K562 (cell line): Measurements from ENCODE around the gene PHF12. TPM values are rescaled to one million over a fixed set of nuclear protein-coding genes. Genes with fewer than 3 reads are reported as not detected.

ENCODE experiments used
- ATAC-seq: fragments of 200-7000 bp; cut with Tn5 transposase; 3 replicates; pipeline ENCODE4 v1.9.1; 2020; ENCODE audit warnings: moderate library complexity
- BruUV-seq: library from RNA; stranded (reverse); fragments of 400-500 nt; replicated peaks from 2 replicates; lab custom pipeline; 2021; lab: Mats Ljungman, UMichigan
- CTCF ChIA-PET: fragments of 300-600 bp; formaldehyde crosslinking; extraction: SDS; loops from one replicate; lab custom pipeline; 2021; ENCODE audit warnings: low intra/inter-chr PET ratio; lab: Yijun Ruan, JAX
- POLR2A ChIA-PET: fragments of 300-600, 350-650 bp; sonication (Branson Sonifier 250); formaldehyde crosslinking; extraction: SDS; loops from one replicate; lab custom pipeline; 2021; ENCODE audit warnings: antibody characterized with exemption, inconsistent platforms; lab: Yijun Ruan, JAX
- DNase-seq, 4 experiments: peaks; one replicate each; pipeline versions ENCODE4 v3.0.0 to v3.0.0-alpha.2; 2011 to 2018; ENCODE audit warnings: low spot score in 3 of 4, mixed read lengths in 3 of 4; ENCODE audit errors: extremely low read depth in 1 of 4
- FAIRE-seq: peaks from 2 replicates; lab custom pipeline; 2011; peaks lifted over from hg19 to GRCh38; lab: Jason Lieb, UNC
- H2AFZ ChIP-seq: 2 replicates; pipeline ENCODE4 v1.6.0; 2011; ENCODE audit warnings: low read depth, low read length, control low read depth, inconsistent platforms
- H3K27ac ChIP-seq: fragments of 200-600 bp; 3 replicates; pipeline ENCODE4 v1.8.0; 2011; ENCODE audit warnings: low read depth, mild to moderate bottlenecking, control low read depth, inconsistent platforms, low read length, moderate library complexity, mixed read lengths; ENCODE audit errors: extremely low read depth
- H3K27me3 ChIP-seq, 2 experiments: fragments of 300-600 bp in 1 of 2; 2 replicates in 1 of 2; 3 replicates in 1 of 2; pipeline versions ENCODE4 v1.6.0 to v1.8.0; 2011; ENCODE audit warnings: inconsistent platforms in 2 of 2, low read length in 2 of 2, mild to moderate bottlenecking in 1 of 2, mixed read lengths in 1 of 2, moderate library complexity in 1 of 2; ENCODE audit not compliant: control insufficient read depth in 2 of 2, insufficient read depth in 2 of 2
- H3K36me3 ChIP-seq: fragments of 300-600 bp; 3 replicates; pipeline ENCODE4 v1.8.0; 2011; ENCODE audit warnings: mild to moderate bottlenecking, low read length, inconsistent platforms; ENCODE audit not compliant: control insufficient read depth, insufficient read depth
- H3K4me1 ChIP-seq, 2 experiments: fragments of 200-600 bp in 1 of 2; replicated peaks in 1 of 2; 2 replicates in 1 of 2; 3 replicates in 1 of 2; pipeline versions ENCODE4 v1.5.1 to v1.8.0; 2011; ENCODE audit warnings: inconsistent platforms in 2 of 2, low read length in 2 of 2, mild to moderate bottlenecking in 1 of 2, mixed read lengths in 1 of 2, moderate library complexity in 1 of 2; ENCODE audit not compliant: control insufficient read depth in 2 of 2, insufficient read depth in 2 of 2
- H3K4me2 ChIP-seq: 2 replicates; pipeline ENCODE4 v1.6.1; 2011; ENCODE audit warnings: low read length, control low read depth, inconsistent platforms, mixed read lengths; ENCODE audit not compliant: insufficient read depth
- H3K4me3 ChIP-seq: fragments of 200-600 bp; sonication (generic), shearing (Covaris generic); 2 replicates; pipeline ENCODE4 v1.5.1; 2016; ENCODE audit warnings: control low read depth, inconsistent platforms
- H3K79me2 ChIP-seq: fragments of 200-600 bp; 3 replicates; pipeline ENCODE4 v1.8.0; 2011; ENCODE audit warnings: low read length, inconsistent platforms; ENCODE audit not compliant: control insufficient read depth, insufficient read depth
- H3K9ac ChIP-seq, 2 experiments: 2 replicates each; pipeline versions ENCODE4 v1.6.0 to v1.6.1; 2011; ENCODE audit warnings: low read depth in 2 of 2, low read length in 2 of 2, control low read depth in 1 of 2, inconsistent platforms in 1 of 2, mild to moderate bottlenecking in 1 of 2, mixed read lengths in 1 of 2; ENCODE audit not compliant: insufficient read depth in 1 of 2
- H3K9me1 ChIP-seq: one replicate; pipeline ENCODE4 v1.6.0; 2011; ENCODE audit warnings: inconsistent platforms, mild to moderate bottlenecking, low read length, moderate library complexity; ENCODE audit not compliant: control insufficient read depth, insufficient read depth
- H3K9me3 ChIP-seq: replicated peaks from 2 replicates; pipeline ENCODE4 v1.5.1; 2011; ENCODE audit warnings: low read depth, low read length, inconsistent platforms; ENCODE audit not compliant: control insufficient read depth, insufficient read depth
- H4K20me1 ChIP-seq: replicated peaks from 2 replicates; pipeline ENCODE4 v1.6.1; 2011; ENCODE audit warnings: low read length, inconsistent platforms, mixed read lengths; ENCODE audit not compliant: control insufficient read depth, insufficient read depth
- CHD1 ChIP-seq: fragments of 200-600 bp; sonication (generic); IDR thresholded peaks from one replicate; pipeline ENCODE4 v1.6.1; 2012; ENCODE audit warnings: mild to moderate bottlenecking, moderate library complexity, low read length, inconsistent platforms
- DDX20 ChIP-seq: fragments of 450-650 bp; IDR thresholded peaks from 2 replicates; pipeline ENCODE4 v1.6.1; 2016; ENCODE audit warnings: missing genetic modification characterization, low read depth, mild to moderate bottlenecking, missing compliant biosample characterization, moderate library complexity
- EHMT2 ChIP-seq: fragments of 450-650 bp; IDR thresholded peaks from 2 replicates; pipeline ENCODE4 v1.6.1; 2018; ENCODE audit warnings: antibody characterized with exemption
- FUS ChIP-seq: fragments of 200-400 bp; formaldehyde crosslinking; optimal IDR thresholded peaks from 2 replicates; pipeline ENCODE3; 2017; ENCODE audit warnings: low read depth, low read length
- HBP1 ChIP-seq: fragments of 450-650 bp; formaldehyde crosslinking; IDR thresholded peaks from 2 replicates; pipeline ENCODE4 v1.4.0; 2022; ENCODE audit warnings: missing genetic modification characterization
- HMGN3 ChIP-seq: IDR thresholded peaks from 2 replicates; pipeline ENCODE4 v1.6.1; 2011; ENCODE audit warnings: borderline replicate concordance, low read depth, mild to moderate bottlenecking, mixed read lengths, low read length; ENCODE audit not compliant: insufficient read length; ENCODE audit errors: extremely low read depth
- KDM2B ChIP-seq: fragments of 250-450 bp; sonication (Bioruptor Pico); IDR thresholded peaks from 2 replicates; pipeline ENCODE4 v1.8.0; 2021; ENCODE audit warnings: mild to moderate bottlenecking, moderate library complexity
- NR1H2 ChIP-seq: sonication (generic); formaldehyde crosslinking; IDR thresholded peaks from 2 replicates; pipeline ENCODE4 v1.4.0; 2020; ENCODE audit warnings: mild to moderate bottlenecking, missing genetic modification reagents
- SMC3 ChIP-seq: conservative IDR thresholded peaks from 2 replicates; pipeline ENCODE4 v1.6.1; 2011; ENCODE audit warnings: low read depth, low read length, improper control_type of control experiment; ENCODE audit not compliant: insufficient read depth
- TBL1XR1 ChIP-seq, 2 experiments: IDR thresholded peaks; 2 replicates each; pipeline ENCODE4 v1.6.1; 2012; ENCODE audit warnings: improper control_type of control experiment in 2 of 2, low read length in 2 of 2, mild to moderate bottlenecking in 1 of 2
- ZNF655 ChIP-seq: fragments of 250-450 bp; sonication (Bioruptor Pico); IDR thresholded peaks from 2 replicates; pipeline ENCODE4 v1.5.0; 2021
- WGBS: fragments of 100-300 bp; shearing (Covaris generic); methylation state at CpG from one replicate; pipeline ENCODE4 v1.1.6; 2016; ENCODE audit warnings: low coverage, mixed read lengths; ENCODE audit not compliant: insufficient coverage; ENCODE audit errors: missing lambda C conversion rate; 5-methylcytosine and 5-hydroxymethylcytosine counted together
- in situ Hi-C: fragments of 300-500 bp; cut with MboI; formaldehyde crosslinking; loops from 4 replicates; pipeline ENCODE4 v1.15.0; 2018; ENCODE audit warnings: inconsistent platforms, mixed read lengths
- intact Hi-C: fragments of 100-400 bp; cut with micrococcal nuclease; formaldehyde crosslinking; loops from 2 replicates; pipeline ENCODE4 v1.14.2; 2022
- polyA plus RNA-seq, 8 experiments: library from polyadenylated mRNA; depleted of rRNA in 4 of 8; stranded (reverse) in 5 of 8; unstranded in 3 of 8; fragments of >200 nt; fragmentation: Nextera tagmentation in 2 of 8; fragmentation: Illumina TruSeq in 1 of 8; extraction: Ambion mirVana in 2 of 8; extraction: Trizol in 1 of 8; gene quantifications; 2 replicates each; pipeline versions ENCODE4 v1.2.1 to v1.2.3, GENCODE V29; 2011 to 2014; ENCODE audit warnings: inconsistent platforms in 1 of 8, missing spikeins in 1 of 8
- total RNA-seq, 7 experiments: library from RNA; depleted of rRNA in 6 of 7; stranded (reverse); fragments of >200 nt in 6 of 7; fragmentation: Illumina TruSeq in 2 of 7; extraction: Trizol in 2 of 7; gene quantifications; 2 replicates each; pipeline versions ENCODE4 v1.2.1 to v1.2.3, GENCODE V29; 2011 to 2021; ENCODE audit warnings: low replicate concordance in 1 of 7

PHF12 gene
- total and polyA plus RNA-seq, 9 of the 15 experiments (the other 6 are each of a cell fraction or from before 2014, with no cell fraction given) = 0.82 to 31.3 (median 13.5) TPM

DNA sequence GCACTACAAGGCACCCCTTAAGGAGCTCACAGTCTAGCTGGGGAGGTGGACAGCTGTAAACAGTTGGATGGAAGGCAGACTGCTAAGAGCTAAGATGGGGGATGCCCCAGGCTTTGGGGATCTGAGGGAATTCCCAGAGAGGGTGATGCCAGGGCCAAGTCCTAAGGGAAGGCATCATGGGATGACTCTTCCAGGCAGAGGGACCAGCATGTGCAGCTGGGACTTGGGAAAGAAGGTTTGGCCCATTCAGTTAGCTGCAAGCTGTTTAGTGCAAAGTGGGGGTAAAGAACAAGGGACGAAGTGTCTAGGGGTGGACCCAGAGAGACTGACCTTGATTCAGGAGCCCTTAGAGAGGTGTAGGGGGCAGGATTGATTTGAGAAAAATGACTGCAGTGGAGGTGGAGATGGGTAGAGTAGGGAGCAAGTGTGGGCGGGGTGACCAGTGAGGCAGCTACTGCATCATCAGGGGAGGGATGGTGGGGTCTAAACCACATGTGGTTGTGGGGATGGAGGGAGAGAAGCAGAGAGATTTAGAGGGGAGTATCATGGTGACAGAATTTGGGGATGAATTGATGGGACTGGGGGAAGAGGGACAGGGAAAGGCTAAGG, 27.1 kb upstream of the PHF12 start:
- no TSS peak for BruUV-seq
- Histone ChIP-seq H3K9ac (no peak overlapping the region), H3K4me3 (no peak overlapping the region), H3K79me2 (no peaks in the 10 kb centered on the region), H4K20me1 (peaks cover 32% of the 10 kb centered on the region), H3K36me3 (no peaks in the 10 kb centered on the region), H3K27ac (no peak overlapping the region), H3K27me3 (peaks cover 4 to 45% of the 10 kb centered on the region in 2 experiments; a peak in 4 of 5 replicates), H3K4me1 (peaks cover 0 to 3% of the 10 kb centered on the region in 2 experiments; a peak in 4 of 5 replicates), H3K4me2 (no peak overlapping the region), H2AFZ (no peak overlapping the region), H3K9me3 (no peaks in the 10 kb centered on the region), H3K9me1 (peaks cover 5% of the 10 kb centered on the region)
- intact Hi-C loops (no loop called here), in situ Hi-C loops (no loop called here)
- POLR2A ChIA-PET = interaction anchor here (0.6 to 1.1 kb wide), 3 partner anchors 20 to 112 kb away, joined by 3 to 4 read pairs (median 3); no protein-coding TSS in a partner anchor
- ATAC-seq (no peak), FAIRE-seq (no peak), DNase-seq (no peak)
- TF ChIP-seq KDM2B (CRISPR knock-in tag) (no peak), EHMT2 (no peak), CHD1 (no peak), TBL1XR1 (IDR thresholded peaks at IDR 0.05; ENCODE audit: low read length in 2 of 2) (no peak), FUS (no peak), SMC3 (no peak), NR1H2 (CRISPR knock-in tag) (no peak), DDX20 (tag) (no peak), HMGN3 (no peak), HBP1 (no peak), ZNF655 (CRISPR knock-in tag) (no peak)
- CTCF ChIA-PET = no interaction called here
- WGBS = 0% methylated on average over 2 of the region's 2 CpGs
